Central memory CD8-positive, alpha-beta T cell (primary cell): ENCODE data around the gene S100Z.
"Not testable (repeated sequence)": the region's sequence is repeated elsewhere in the genome, so short reads cannot be mapped to it uniquely, and the experiment has no call there.

Source experiments
- ATAC-seq: fragments of 150-1000 bp; cut with Tn5 transposase; replicated peaks from 2 replicates; pipeline ENCODE4 v1.10.0; 2022; ENCODE audit warnings: mild to moderate bottlenecking, moderate FRiP score, moderate number of reproducible peaks; ENCODE audit not compliant: poor library complexity, severe bottlenecking; ENCODE audit errors: extremely low read depth
- DNase-seq, 2 donors: peaks; one replicate each; pipeline ENCODE4 v3.0.0; 2021; ENCODE audit warnings: low spot score in 2 of 2
- H3K27ac Mint-ChIP-seq: one replicate; pipeline ENCODE4 v1.8.0; 2022; ENCODE audit warnings: low read depth, mild to moderate bottlenecking, moderate library complexity, mixed read lengths
- H3K27me3 Mint-ChIP-seq: one replicate; pipeline ENCODE4 v1.8.0; 2022; ENCODE audit warnings: mixed read lengths
- H3K36me3 Mint-ChIP-seq: one replicate; pipeline ENCODE4 v1.8.0; 2022; ENCODE audit warnings: mild to moderate bottlenecking, moderate library complexity, mixed read lengths; ENCODE audit not compliant: insufficient read depth
- H3K4me1 Mint-ChIP-seq: one replicate; pipeline ENCODE4 v1.8.0; 2022; ENCODE audit warnings: mixed read lengths
- H3K4me3 Mint-ChIP-seq: one replicate; pipeline ENCODE4 v1.8.0; 2022; ENCODE audit warnings: mild to moderate bottlenecking, moderate library complexity, mixed read lengths
- H3K9me3 Mint-ChIP-seq: one replicate; pipeline ENCODE4 v1.8.0; 2022; ENCODE audit warnings: mixed read lengths

The S100Z gene

DNA sequence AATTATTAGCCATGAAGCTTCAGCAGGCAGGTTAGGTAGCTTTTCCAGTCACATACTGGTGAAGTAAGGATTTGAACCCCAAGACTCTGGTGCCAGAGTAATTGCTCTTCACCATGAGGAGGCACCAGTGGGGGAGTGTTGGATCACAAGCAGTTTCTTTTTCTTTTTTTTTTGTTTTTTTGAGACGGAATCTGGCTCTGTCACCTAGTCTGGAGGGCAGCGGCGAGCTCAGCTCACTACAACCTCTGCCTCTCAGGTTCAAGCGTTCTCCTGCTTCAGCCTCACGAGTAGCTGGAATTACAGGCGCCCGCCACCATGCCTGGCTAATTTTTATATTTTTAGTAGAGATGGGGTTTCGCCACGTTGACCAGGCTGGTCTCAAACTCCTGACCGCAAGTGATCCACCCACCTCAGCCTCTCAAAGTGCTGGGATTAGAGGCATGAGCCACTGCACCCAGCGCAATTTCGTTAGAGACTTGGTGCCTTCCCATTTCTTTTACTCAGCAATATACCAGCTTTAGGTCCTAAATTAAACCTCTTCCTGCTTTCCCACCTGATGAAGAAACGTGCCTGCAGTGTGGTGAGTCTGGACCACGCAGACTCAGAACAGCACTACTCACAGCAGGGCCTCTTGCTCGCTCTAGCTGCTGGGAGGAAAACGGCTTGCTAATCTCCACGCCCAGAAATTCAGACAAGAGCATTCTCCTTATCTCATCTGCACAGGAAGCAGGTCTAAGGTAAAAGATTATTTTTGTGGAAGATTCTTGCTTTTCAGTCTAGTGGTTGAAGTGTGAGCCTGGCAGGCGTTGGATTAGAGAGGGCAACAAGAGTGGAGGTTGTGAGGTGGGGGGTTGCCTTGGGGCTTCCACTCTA, at the start of gene S100Z:
S100Z (plus strand) TSS at position 596 of the 873 bp plus-strand sequence. CDS start 25,346 bp downstream, outside the sequence.
- Mint-ChIP-seq H3K4me1 (peaks cover 5% of the 10 kb centered on the region), H3K4me3 (no peak within 1 kb of the TSS), H3K36me3 (no peaks in the 10 kb centered on the region), H3K9me3 (no peaks in the 10 kb centered on the region), H3K27me3 (no peaks in the 10 kb centered on the region), H3K27ac (no peak within 1 kb of the TSS)
- DNase-seq (no peak), ATAC-seq (peak; percentile 24)

DNA sequence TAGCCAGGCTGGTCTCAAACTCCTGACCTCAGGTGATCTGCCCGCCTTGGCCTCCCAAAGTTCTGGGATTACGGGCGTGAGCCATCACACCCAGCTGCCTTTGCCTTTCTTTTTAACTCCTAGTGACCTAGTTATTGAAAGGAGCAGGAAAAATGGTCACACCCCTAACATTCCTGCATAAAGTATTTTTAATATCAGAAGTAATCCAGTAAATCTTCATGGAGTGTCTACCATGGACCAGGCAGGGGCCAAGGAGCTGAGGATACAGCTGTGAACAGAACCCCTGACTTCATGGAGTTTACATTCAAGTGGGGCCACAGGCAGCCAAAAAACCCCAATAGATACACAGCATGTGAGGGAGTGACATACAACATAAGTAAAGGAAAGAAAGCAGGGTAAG, 49.2 kb upstream of the S100Z start:
- DNase-seq (no peak), ATAC-seq (no peak)
- no peak overlapping the region for H3K27ac Mint-ChIP-seq
- H3K9me3 Mint-ChIP-seq, result no peaks in the 10 kb centered on the region
- H3K4me3 Mint-ChIP-seq, result no peak overlapping the region
- H3K4me1 Mint-ChIP-seq, result no peaks in the 10 kb centered on the region
- H3K36me3 Mint-ChIP-seq, result peaks cover 2% of the 10 kb centered on the region
- peaks cover 15% of the 10 kb centered on the region for H3K27me3 Mint-ChIP-seq

DNA sequence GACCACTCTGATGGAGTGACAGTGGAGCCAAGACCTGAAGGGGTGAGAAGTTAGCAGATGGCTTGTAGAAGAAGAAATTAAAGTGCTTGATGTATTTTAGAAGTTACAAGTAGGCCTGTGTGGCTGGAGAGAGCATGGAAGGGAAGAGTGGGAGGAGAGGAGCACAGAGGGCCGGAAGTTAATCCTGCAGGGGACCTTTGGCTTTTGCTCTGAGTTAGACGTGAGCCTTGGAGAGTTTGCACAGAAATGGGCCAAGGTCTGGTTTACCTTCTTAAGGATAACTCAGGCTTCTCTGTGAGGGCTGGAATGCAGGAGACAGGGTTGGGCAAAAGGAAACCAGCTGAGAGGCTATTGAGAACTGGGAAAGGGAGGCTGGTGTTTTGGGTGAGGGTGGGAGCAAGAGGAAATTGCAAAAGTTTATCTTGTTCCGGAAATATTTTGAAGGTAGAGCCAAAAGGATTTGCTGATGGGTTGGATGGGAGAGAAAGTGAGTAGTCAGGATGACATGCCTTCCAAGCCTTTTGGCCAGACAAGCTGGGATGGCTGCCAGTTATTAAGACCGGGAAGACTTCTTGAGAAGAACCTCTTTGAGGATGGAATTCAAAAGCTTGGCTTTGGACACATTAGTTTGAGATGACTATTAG, 48.5 kb upstream of the S100Z start:
- Mint-ChIP-seq H3K9me3 (no peaks in the 10 kb centered on the region), H3K27me3 (peaks cover 15% of the 10 kb centered on the region), H3K4me3 (no peak overlapping the region), H3K4me1 (no peaks in the 10 kb centered on the region), H3K36me3 (peaks cover 2% of the 10 kb centered on the region), H3K27ac (no peak overlapping the region)
- no peak for DNase-seq
- ATAC-seq, result no peak

DNA sequence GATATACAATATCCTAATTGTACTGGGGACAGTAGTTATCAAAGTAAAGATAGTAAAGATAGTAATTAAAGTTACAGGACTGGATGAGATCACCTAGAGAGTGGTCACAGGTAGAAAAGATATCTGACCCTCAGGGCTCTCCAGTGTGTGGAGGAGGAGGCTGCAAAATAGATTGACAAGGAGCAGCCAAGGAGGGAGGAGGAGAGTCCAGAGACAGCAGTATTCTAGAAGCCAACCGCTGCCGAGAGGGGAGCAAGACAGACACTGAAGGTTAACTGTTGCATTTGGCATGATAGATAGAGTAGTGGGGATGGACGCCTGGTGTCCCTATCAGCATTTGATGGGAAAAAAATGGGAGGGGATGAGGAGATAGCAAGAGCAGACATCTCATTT, 48.0 kb upstream of the S100Z start:
- Mint-ChIP-seq H3K9me3 (no peaks in the 10 kb centered on the region), H3K27me3 (peaks cover 15% of the 10 kb centered on the region), H3K27ac (peak overlapping the region; percentile 3), H3K36me3 (peaks cover 2% of the 10 kb centered on the region), H3K4me3 (no peak overlapping the region), H3K4me1 (no peaks in the 10 kb centered on the region)
- no peak for DNase-seq
- ATAC-seq, result no peak

GRCh38 chr5:76804266-76804665, 45.5 kb upstream of the S100Z start:
- no peak overlapping the region for H3K4me3 Mint-ChIP-seq
- peaks cover 15% of the 10 kb centered on the region for H3K27me3 Mint-ChIP-seq
- no peaks in the 10 kb centered on the region for H3K9me3 Mint-ChIP-seq
- H3K36me3 Mint-ChIP-seq, result peaks cover 2% of the 10 kb centered on the region
- DNase-seq (no peak), ATAC-seq (no peak)
- no peaks in the 10 kb centered on the region for H3K4me1 Mint-ChIP-seq
- no peak overlapping the region for H3K27ac Mint-ChIP-seq

- no peak for DNase-seq
- Mint-ChIP-seq H3K4me1 (no peaks in the 10 kb centered on the region), H3K36me3 (no peaks in the 10 kb centered on the region), H3K9me3 (no peaks in the 10 kb centered on the region), H3K27ac (no peak overlapping the region), H3K27me3 (peaks cover 15% of the 10 kb centered on the region), H3K4me3 (no peak overlapping the region)
- ATAC-seq, result no peak
Measured at GRCh38 chr5:76805821-76806505, 43.9 kb upstream of the S100Z start.

- Mint-ChIP-seq H3K4me3 (no peak overlapping the region), H3K27ac (no peak overlapping the region), H3K4me1 (no peaks in the 10 kb centered on the region), H3K36me3 (no peaks in the 10 kb centered on the region), H3K9me3 (no peaks in the 10 kb centered on the region), H3K27me3 (peaks cover 1% of the 10 kb centered on the region)
- no peak for ATAC-seq
- no peak for DNase-seq
Measured at GRCh38 chr5:76807296-76807695, 42.5 kb upstream of the S100Z start.

- Mint-ChIP-seq H3K4me1 (no peaks in the 10 kb centered on the region), H3K9me3 (no peaks in the 10 kb centered on the region), H3K27ac (no peak overlapping the region), H3K4me3 (no peak overlapping the region), H3K36me3 (no peaks in the 10 kb centered on the region), H3K27me3 (no peaks in the 10 kb centered on the region)
- DNase-seq (no peak), ATAC-seq (no peak)
Measured at GRCh38 chr5:76808141-76808691, 41.6 kb upstream of the S100Z start.

- H3K36me3 Mint-ChIP-seq, result no peaks in the 10 kb centered on the region
- H3K4me3 Mint-ChIP-seq, result no peak overlapping the region
- no peaks in the 10 kb centered on the region for H3K27me3 Mint-ChIP-seq
- no peaks in the 10 kb centered on the region for H3K9me3 Mint-ChIP-seq
- H3K27ac Mint-ChIP-seq, result no peak overlapping the region
- no peaks in the 10 kb centered on the region for H3K4me1 Mint-ChIP-seq
- ATAC-seq (no peak), DNase-seq (no peak)
Measured at GRCh38 chr5:76809141-76809540, 40.7 kb upstream of the S100Z start.

DNA sequence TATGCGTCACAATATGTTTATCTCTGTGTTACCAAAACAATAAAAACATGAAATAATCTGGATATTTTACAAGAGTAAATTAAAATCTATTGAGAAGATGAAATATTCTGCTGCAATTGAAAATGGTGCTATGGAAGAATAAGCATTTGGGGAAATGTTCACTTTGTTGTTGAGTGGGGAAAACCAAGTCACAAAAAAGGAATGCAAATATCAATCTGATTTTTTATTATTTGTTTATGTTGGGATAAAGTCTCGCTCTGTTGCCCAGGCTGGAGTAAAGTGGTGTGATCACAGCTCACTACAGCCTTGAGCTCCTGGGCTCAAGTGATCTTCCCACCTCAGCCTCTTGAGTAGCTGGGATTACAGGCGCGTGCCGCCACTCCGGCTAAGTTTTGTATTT, 39.6 kb upstream of the S100Z start:
- Mint-ChIP-seq H3K4me3 (no peak overlapping the region), H3K9me3 (no peaks in the 10 kb centered on the region), H3K27me3 (peaks cover 4% of the 10 kb centered on the region), H3K27ac (no peak overlapping the region), H3K36me3 (no peaks in the 10 kb centered on the region), H3K4me1 (no peaks in the 10 kb centered on the region)
- no peak for ATAC-seq
- DNase-seq, result no peak

DNA sequence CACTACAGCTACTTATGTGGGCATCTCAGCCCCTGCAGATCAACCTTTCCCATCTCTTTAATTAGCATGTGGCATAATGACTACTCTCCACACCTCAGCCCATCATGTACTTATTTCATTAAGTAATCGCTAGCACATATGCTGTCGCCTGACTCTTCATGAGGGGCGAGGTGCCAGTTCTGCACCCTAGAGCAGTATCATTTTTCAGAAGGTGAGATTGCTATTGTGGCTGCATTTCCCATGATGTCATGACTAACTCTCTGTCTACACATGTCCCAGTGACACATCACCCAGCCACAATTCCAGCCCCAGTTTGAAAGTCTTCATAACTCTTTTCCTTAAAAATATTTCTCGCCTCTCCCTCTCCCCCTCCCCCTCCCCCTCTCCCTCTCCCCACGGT, 38.6 kb upstream of the S100Z start:
- Mint-ChIP-seq H3K4me3 (no peak overlapping the region), H3K27ac (no peak overlapping the region), H3K27me3 (peaks cover 13% of the 10 kb centered on the region), H3K4me1 (no peaks in the 10 kb centered on the region), H3K36me3 (no peaks in the 10 kb centered on the region), H3K9me3 (no peaks in the 10 kb centered on the region)
- DNase-seq (no peak), ATAC-seq (no peak)

GRCh38 chr5:76812209-76812608, 37.6 kb upstream of the S100Z start:
- H3K4me1 Mint-ChIP-seq, H3K9me3 Mint-ChIP-seq, H3K27ac Mint-ChIP-seq, ATAC-seq, DNase-seq, H3K4me3 Mint-ChIP-seq, H3K36me3 Mint-ChIP-seq: not testable (repeated sequence)
- peaks cover 23% of the 10 kb centered on the region for H3K27me3 Mint-ChIP-seq
